Measurements from ENCODE around the gene MRPS17. TPM values are rescaled to one million over a fixed set of nuclear protein-coding genes. Genes with fewer than 3 reads are reported as not detected.
"Not testable (repeated sequence)": the region's sequence is repeated elsewhere in the genome, so short reads cannot be mapped to it uniquely, and the experiment has no call there.

Gene MRPS17
- total RNA-seq, 6 donors from 2014 or later = 4.8 to 10.5 (median 8.7) TPM

DNA sequence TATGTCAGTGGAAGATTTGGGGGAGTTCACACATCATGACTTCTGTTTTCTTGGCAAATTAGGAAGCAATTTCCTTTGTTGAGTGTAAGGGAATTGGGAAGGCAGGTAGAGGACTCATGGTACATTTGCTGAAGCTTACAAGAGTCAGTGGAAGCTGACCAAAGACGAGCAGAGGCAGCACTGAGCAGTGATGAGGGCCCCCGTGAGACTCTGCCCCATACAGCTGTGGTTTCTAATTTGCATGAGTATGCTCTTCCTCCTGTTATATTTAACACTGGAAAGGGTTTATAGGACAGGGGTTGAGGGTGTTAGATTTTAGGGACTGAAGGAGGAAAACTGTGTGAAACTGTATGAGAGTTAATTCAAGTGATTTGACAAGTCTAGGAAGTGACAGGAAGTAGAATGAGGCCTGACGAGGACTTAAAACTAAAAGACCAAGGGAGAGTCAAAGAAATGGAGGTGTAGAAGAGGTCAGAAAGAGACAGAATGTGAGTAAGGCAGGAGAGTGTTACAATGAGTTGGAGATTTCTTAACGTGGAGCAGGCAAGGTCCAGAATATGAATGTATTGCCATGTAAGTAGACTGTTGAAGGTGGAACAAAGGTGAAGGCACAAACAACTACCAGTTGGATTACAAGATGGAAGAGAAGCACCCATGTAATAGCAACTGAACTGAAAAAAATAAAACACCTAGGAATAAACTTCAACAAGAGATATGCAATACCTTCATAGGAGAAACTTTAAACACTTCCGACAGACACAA, 23.5 kb upstream of the MRPS17 start:
- Histone ChIP-seq H3K27me3 (no peaks in the 10 kb centered on the region), H3K27ac (no peak overlapping the region), H3K9me3 (peaks cover 0 to 4% (median 1%) of the 10 kb centered on the region in 4 donors), H3K4me3 (no peak overlapping the region), H3K4me1 (no peaks in the 10 kb centered on the region), H3K36me3 (peaks cover 0 to 19% (median 9%) of the 10 kb centered on the region in 4 donors)
- WGBS, 2 donors = 87% methylated on average over 5 of the region's 5 CpGs
- TF ChIP-seq POLR2A (IDR thresholded peaks at IDR 0.05) (no peak), POLR2AphosphoS5 (IDR thresholded peaks at IDR 0.05) (no peak)
- DNase-seq (no peak), ATAC-seq (ENCODE audit: low FRiP score in 2 of 2) (no peak)

DNA sequence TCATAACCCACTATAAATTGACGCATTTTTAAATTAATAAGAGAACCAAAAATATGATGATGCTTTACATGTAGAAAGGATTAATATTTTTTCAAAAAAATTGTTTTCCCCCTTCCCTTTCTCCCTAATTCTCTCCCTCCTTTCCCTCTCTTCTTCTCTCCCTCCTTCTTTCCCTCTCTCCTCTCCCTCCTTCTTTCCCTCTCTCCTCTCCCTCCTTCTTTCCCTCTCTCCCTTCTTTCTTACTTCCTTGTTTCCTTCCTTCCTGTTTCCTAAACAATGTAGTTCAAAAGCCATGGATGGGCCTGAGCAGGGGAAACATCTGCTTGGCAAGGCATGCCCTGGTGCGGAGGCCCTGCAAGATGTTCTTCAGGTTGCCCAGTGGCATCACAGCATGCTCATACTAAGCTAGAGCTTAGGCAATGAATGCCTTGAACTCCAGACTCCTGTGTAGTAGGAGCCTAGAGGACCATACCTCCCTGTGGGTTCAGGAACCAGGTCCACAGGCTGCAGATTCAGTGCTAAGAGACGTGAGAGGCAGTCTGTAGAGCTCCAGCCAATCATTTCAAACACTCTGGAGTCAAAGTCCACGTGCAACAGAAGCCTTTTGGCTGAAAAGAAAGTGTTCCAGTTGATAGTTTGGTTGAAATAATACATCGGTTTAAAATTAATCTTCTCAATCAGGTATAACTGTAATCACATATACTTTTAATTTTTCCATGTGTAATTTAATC, 20.1 kb upstream of the MRPS17 start:
- no peak overlapping the region for H3K4me3 ChIP-seq
- H3K27ac ChIP-seq = no peak overlapping the region
- TF ChIP-seq EP300 (IDR thresholded peaks at IDR 0.05) (no peak), POLR2A (IDR thresholded peaks at IDR 0.05) (no peak), POLR2AphosphoS5 (IDR thresholded peaks at IDR 0.05) (no peak)
- TF ChIP-seq, protein P1, sequence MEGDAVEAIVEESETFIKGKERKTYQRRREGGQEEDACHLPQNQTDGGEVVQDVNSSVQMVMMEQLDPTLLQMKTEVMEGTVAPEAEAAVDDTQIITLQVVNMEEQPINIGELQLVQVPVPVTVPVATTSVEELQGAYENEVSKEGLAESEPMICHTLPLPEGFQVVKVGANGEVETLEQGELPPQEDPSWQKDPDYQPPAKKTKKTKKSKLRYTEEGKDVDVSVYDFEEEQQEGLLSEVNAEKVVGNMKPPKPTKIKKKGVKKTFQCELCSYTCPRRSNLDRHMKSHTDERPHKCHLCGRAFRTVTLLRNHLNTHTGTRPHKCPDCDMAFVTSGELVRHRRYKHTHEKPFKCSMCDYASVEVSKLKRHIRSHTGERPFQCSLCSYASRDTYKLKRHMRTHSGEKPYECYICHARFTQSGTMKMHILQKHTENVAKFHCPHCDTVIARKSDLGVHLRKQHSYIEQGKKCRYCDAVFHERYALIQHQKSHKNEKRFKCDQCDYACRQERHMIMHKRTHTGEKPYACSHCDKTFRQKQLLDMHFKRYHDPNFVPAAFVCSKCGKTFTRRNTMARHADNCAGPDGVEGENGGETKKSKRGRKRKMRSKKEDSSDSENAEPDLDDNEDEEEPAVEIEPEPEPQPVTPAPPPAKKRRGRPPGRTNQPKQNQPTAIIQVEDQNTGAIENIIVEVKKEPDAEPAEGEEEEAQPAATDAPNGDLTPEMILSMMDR (IDR thresholded peaks at IDR 0.05) = no peak
- H3K36me3 ChIP-seq = no peaks in the 10 kb centered on the region
- H3K4me1 ChIP-seq = no peaks in the 10 kb centered on the region
- H3K27me3 ChIP-seq = no peaks in the 10 kb centered on the region
- 77 to 87% methylated on average over 5 of the region's 5 CpGs for WGBS, 2 donors
- H3K9me3 ChIP-seq = peaks cover 0 to 19% (median 12%) of the 10 kb centered on the region in 4 donors
- ATAC-seq (ENCODE audit: low FRiP score in 2 of 2) (no peak), DNase-seq (no peak)

DNA sequence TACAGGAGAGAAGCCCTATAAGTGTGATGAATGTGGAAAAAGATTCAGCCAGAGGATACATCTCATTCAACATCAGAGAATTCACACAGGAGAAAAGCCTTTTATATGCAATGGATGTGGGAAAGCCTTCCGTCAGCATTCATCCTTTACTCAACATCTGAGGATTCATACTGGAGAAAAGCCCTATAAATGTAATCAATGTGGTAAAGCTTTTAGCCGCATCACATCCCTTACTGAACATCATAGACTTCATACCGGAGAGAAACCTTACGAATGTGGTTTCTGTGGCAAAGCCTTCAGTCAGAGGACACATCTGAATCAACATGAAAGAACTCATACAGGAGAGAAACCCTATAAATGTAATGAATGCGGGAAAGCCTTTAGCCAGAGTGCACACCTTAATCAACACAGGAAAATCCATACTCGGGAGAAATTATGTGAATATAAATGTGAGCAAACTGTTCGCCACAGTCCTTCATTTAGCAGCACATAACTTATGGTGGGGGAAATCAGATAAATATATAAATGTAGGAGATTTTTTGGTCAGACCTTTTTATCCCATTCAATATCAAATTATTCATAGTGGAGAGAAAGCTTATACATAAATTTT, 12.1 kb upstream of the MRPS17 start:
- 93 to 97% methylated on average over 7 of the region's 7 CpGs for WGBS, 2 donors
- no peaks in the 10 kb centered on the region for H3K27me3 ChIP-seq
- H3K9me3 ChIP-seq = peaks cover 17 to 73% (median 61%) of the 10 kb centered on the region in 4 donors
- H3K4me1 ChIP-seq = no peaks in the 10 kb centered on the region
- ATAC-seq (ENCODE audit: low FRiP score in 2 of 2) (no peak), DNase-seq (no peak)
- peaks cover 0 to 5% (median 0%) of the 10 kb centered on the region in 4 donors for H3K36me3 ChIP-seq
- H3K27ac ChIP-seq = no peak overlapping the region
- TF ChIP-seq POLR2A (IDR thresholded peaks at IDR 0.05) (no peak), POLR2AphosphoS5 (IDR thresholded peaks at IDR 0.05) (no peak), EP300 (IDR thresholded peaks at IDR 0.05) (no peak)
- TF ChIP-seq, protein P1 (IDR thresholded peaks at IDR 0.05) = no peak
- H3K4me3 ChIP-seq = no peak overlapping the region

DNA sequence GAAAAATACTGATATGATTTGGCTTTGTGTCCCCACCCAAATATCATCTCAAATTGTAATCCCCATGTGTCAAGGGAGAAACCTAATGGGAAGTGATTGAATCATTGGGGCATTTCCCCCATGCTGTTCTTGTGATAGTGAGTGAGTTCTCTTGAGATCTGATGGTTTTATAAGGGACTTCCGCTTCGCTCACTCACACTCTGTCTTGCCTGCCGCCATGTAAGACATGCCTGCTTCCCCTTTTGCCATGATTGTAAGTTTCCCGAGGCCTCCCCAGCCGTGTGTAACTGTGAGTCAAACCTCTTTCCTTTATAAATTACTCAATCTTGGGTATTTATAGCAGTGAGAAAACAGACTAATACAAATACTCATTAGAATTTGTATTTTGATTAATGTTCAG, 5.1 kb upstream of the MRPS17 start:
- peaks cover 0 to 13% (median 5%) of the 10 kb centered on the region in 4 donors for H3K9me3 ChIP-seq
- no peak overlapping the region for H3K4me3 ChIP-seq
- TF ChIP-seq EP300 (IDR thresholded peaks at IDR 0.05) = no peak
- no peaks in the 10 kb centered on the region for H3K27me3 ChIP-seq
- ATAC-seq (ENCODE audit: low FRiP score in 2 of 2) = no peak
- no peaks in the 10 kb centered on the region for H3K4me1 ChIP-seq
- no peak overlapping the region for H3K27ac ChIP-seq
- DNase-seq = no peak
- WGBS, 2 donors = 79 to 81% methylated on average over 5 of the region's 5 CpGs
- no peaks in the 10 kb centered on the region for H3K36me3 ChIP-seq

DNA sequence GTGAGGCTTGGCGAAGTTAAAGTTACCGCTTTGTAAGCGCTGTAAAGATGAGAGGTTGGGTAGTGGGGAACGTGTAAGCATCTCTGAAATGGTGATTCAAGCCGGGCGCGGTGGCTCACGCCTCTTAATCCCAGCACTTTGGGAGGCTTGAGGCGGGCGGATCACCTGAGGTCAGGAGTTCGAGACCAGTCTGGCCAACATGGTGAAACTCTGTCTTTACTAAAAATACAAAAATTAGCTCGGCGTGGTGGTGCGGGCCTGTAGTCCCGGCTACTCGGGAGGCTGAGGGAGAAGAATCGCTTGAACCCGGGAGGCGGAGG, 635 bp downstream of the MRPS17 start:
- Histone ChIP-seq H3K4me1 (peaks cover 7 to 15% (median 9%) of the 10 kb centered on the region in 4 donors), H3K4me3 (peak overlapping the region; percentile 61 to 92 (median 70)), H3K36me3 (peaks cover 0 to 28% (median 14%) of the 10 kb centered on the region in 4 donors), H3K27ac (peak overlapping the region; percentile 78 to 86 (median 80))
- not testable (repeated sequence) for H3K27me3 ChIP-seq; H3K9me3 ChIP-seq; ATAC-seq (ENCODE audit: low FRiP score in 2 of 2); DNase-seq
- 41 to 42% methylated on average over 19 of the region's 19 CpGs for WGBS, 2 donors

DNA sequence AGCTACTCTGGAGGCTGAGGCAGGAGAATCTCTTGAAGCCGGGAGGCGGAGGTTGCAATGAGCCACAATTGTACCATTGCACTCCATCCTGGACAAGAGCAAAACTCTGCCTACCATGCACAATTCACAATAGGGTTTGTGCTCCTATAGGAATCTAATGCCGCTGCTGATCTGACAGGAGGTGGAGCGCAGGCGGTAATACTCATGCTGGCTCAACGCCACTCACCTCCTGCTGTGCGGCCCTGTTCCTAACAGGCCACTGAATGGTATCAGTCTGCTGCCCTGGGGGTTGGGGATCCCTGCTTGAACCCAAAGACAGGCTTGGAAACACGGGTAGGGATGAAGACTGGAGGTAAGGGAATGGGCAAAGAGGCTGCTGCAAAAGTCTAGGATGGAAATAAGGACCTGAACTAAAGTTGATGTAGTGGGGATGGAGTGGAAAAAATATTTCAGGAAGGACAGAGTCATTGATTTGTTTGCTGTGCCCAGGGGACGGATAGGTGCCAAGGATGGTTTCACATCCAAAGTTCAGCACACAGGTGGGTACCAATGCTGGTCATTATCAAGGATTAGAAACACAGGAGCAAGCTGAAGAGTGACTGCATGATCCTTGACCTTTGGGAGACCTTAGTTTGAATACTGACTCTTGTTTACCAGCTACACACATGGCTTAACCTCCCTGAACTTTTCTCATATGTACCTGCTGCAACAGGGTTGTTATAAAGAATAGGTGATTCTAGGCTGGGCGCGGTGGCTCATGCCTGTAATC, 2.2 kb downstream of the MRPS17 start:
- H3K27ac ChIP-seq = no peak overlapping the region
- H3K4me1 ChIP-seq = peaks cover 7 to 15% (median 9%) of the 10 kb centered on the region in 4 donors
- H3K9me3 ChIP-seq = no peaks in the 10 kb centered on the region
- H3K36me3 ChIP-seq = peaks cover 0 to 28% (median 14%) of the 10 kb centered on the region in 4 donors
- TF ChIP-seq POLR2AphosphoS5 (IDR thresholded peaks at IDR 0.05) = no peak
- TF ChIP-seq, protein P1 (IDR thresholded peaks at IDR 0.05) = no peak
- no peak for TF ChIP-seq POLR2A (IDR thresholded peaks at IDR 0.05)
- no peak for TF ChIP-seq EP300 (IDR thresholded peaks at IDR 0.05)
- ATAC-seq (ENCODE audit: low FRiP score in 2 of 2) (no peak), DNase-seq (no peak)
- 88 to 97% methylated on average over 11 of the region's 11 CpGs for WGBS, 2 donors
- H3K4me3 ChIP-seq = no peak overlapping the region
- no peaks in the 10 kb centered on the region for H3K27me3 ChIP-seq

All from upper lobe of left lung (tissue), 6 donors.